Measurements from ENCODE around the gene LAYN.

LAYN gene

DNA sequence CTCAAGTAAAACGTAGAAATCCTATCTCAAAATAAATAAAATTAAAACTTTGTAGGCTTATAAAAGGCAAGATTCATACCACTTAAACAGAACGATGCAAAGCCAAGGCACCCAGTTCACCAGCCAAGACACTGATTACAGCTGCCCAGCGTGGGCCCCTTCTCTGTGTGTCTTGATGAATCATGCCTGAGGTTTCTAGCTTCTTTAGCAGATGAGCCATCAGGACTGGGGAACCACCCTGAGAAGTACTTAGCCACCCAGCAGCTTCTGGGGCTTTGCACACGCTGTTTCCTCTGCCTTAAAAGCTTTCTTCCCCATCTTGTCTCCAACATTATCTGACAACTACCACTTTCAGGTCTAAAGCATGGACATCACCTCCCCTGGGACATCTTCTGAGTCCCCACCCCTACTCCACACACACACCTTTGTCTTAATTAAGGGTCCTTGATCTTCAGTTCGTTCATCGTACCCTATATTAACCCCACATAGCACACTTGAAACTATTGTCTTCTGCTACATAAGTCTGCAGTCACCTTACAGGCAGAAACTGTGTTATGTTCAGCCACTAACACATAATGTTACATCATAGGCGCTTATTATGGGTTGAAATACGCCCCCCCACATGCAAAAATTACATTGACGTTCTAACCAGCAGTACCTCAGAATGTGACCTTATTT, 8.7 kb upstream of the LAYN start:
- Histone ChIP-seq H4K8ac (ENCODE audit: low read depth, low read length) (no peak overlapping the region), H3K4me1 (ENCODE audit: control insufficient read depth, low read depth, low read length) (no peaks in the 10 kb centered on the region), H3K27ac (ENCODE audit: low read depth, low read length) (no peak overlapping the region), H3K9ac (ENCODE audit: low read length) (no peak overlapping the region), H3K79me2 (ENCODE audit: control insufficient read depth, insufficient read depth, low read length) (no peaks in the 10 kb centered on the region), H3K56ac (ENCODE audit: low read length) (no peak overlapping the region), H2BK15ac (replicated peaks; ENCODE audit: low read depth) (no peak overlapping the region), H3K79me1 (ENCODE audit: low read length) (no peaks in the 10 kb centered on the region), H3K23ac (ENCODE audit: low read length) (no peak overlapping the region), H3K36me3 (ENCODE audit: control insufficient read depth, insufficient read depth, low read length) (no peaks in the 10 kb centered on the region), H3K18ac (ENCODE audit: low read length) (no peak overlapping the region), H3K27me3 (ENCODE audit: insufficient read depth, low read length, poor library complexity) (no peaks in the 10 kb centered on the region), H2AK5ac (ENCODE audit: low read length) (no peak overlapping the region), H3K4ac (ENCODE audit: low read depth, low read length) (no peak overlapping the region), H3K4me2 (ENCODE audit: low read length) (no peak overlapping the region), H3K4me3 (ENCODE audit: low read length) (no peak overlapping the region), H2BK5ac (ENCODE audit: low read length) (no peak overlapping the region), H2BK120ac (ENCODE audit: low read depth, low read length) (no peak overlapping the region), H4K5ac (ENCODE audit: low read length) (no peak overlapping the region)
- WGBS (ENCODE audit: extremely low coverage, insufficient coverage, low lambda C conversion rate), result no CpG with 5 or more reads among the region's 9 CpGs
- DNase-seq, result peak; percentile 57

- Histone ChIP-seq H2BK5ac (ENCODE audit: low read length) (no peak overlapping the region), H3K9ac (ENCODE audit: low read length) (no peak overlapping the region), H4K8ac (ENCODE audit: low read depth, low read length) (no peak overlapping the region), H2AK5ac (ENCODE audit: low read length) (no peak overlapping the region), H2BK15ac (replicated peaks; ENCODE audit: low read depth) (no peak overlapping the region), H3K4me2 (ENCODE audit: low read length) (no peak overlapping the region), H3K27ac (ENCODE audit: low read depth, low read length) (no peak overlapping the region), H2BK120ac (ENCODE audit: low read depth, low read length) (no peak overlapping the region), H3K4me3 (ENCODE audit: low read length) (no peak overlapping the region), H3K79me2 (ENCODE audit: control insufficient read depth, insufficient read depth, low read length) (no peaks in the 10 kb centered on the region), H4K5ac (ENCODE audit: low read length) (no peak overlapping the region), H3K4me1 (ENCODE audit: control insufficient read depth, low read depth, low read length) (no peaks in the 10 kb centered on the region), H3K36me3 (ENCODE audit: control insufficient read depth, insufficient read depth, low read length) (no peaks in the 10 kb centered on the region), H3K56ac (ENCODE audit: low read length) (no peak overlapping the region), H3K79me1 (ENCODE audit: low read length) (no peaks in the 10 kb centered on the region), H3K18ac (ENCODE audit: low read length) (no peak overlapping the region), H3K27me3 (ENCODE audit: insufficient read depth, low read length, poor library complexity) (no peaks in the 10 kb centered on the region), H3K23ac (ENCODE audit: low read length) (no peak overlapping the region), H3K4ac (ENCODE audit: low read depth, low read length) (no peak overlapping the region)
- no peak for DNase-seq
- no CpG with 5 or more reads among the region's 5 CpGs for WGBS (ENCODE audit: extremely low coverage, insufficient coverage, low lambda C conversion rate)
Observed at GRCh38 chr11:111532365-111532709, 8.2 kb upstream of the LAYN start.

- Histone ChIP-seq H3K18ac (ENCODE audit: low read length) (no peak overlapping the region), H3K27ac (ENCODE audit: low read depth, low read length) (no peak overlapping the region), H3K23ac (ENCODE audit: low read length) (no peak overlapping the region), H4K8ac (ENCODE audit: low read depth, low read length) (no peak overlapping the region), H3K27me3 (ENCODE audit: insufficient read depth, low read length, poor library complexity) (no peaks in the 10 kb centered on the region), H4K5ac (ENCODE audit: low read length) (no peak overlapping the region), H3K4me3 (ENCODE audit: low read length) (no peak overlapping the region), H3K56ac (ENCODE audit: low read length) (no peak overlapping the region), H2BK5ac (ENCODE audit: low read length) (no peak overlapping the region), H3K36me3 (ENCODE audit: control insufficient read depth, insufficient read depth, low read length) (no peaks in the 10 kb centered on the region), H3K79me2 (ENCODE audit: control insufficient read depth, insufficient read depth, low read length) (no peaks in the 10 kb centered on the region), H2BK120ac (ENCODE audit: low read depth, low read length) (no peak overlapping the region), H3K4me1 (ENCODE audit: control insufficient read depth, low read depth, low read length) (no peaks in the 10 kb centered on the region), H3K4ac (ENCODE audit: low read depth, low read length) (no peak overlapping the region), H2BK15ac (replicated peaks; ENCODE audit: low read depth) (no peak overlapping the region), H3K4me2 (ENCODE audit: low read length) (no peak overlapping the region), H3K79me1 (ENCODE audit: low read length) (no peaks in the 10 kb centered on the region), H2AK5ac (ENCODE audit: low read length) (no peak overlapping the region), H3K9ac (ENCODE audit: low read length) (no peak overlapping the region)
- WGBS (ENCODE audit: extremely low coverage, insufficient coverage, low lambda C conversion rate), result no CpG with 5 or more reads among the region's 6 CpGs
- no peak for DNase-seq
Observed at GRCh38 chr11:111535281-111535680, 5.2 kb upstream of the LAYN start.

- Histone ChIP-seq H4K8ac (ENCODE audit: low read depth, low read length) (no peak overlapping the region), H2BK120ac (ENCODE audit: low read depth, low read length) (no peak overlapping the region), H4K5ac (ENCODE audit: low read length) (no peak overlapping the region), H3K4ac (ENCODE audit: low read depth, low read length) (no peak overlapping the region), H3K79me2 (ENCODE audit: control insufficient read depth, insufficient read depth, low read length) (no peaks in the 10 kb centered on the region), H3K79me1 (ENCODE audit: low read length) (no peaks in the 10 kb centered on the region), H3K23ac (ENCODE audit: low read length) (no peak overlapping the region), H3K36me3 (ENCODE audit: control insufficient read depth, insufficient read depth, low read length) (no peaks in the 10 kb centered on the region), H3K18ac (ENCODE audit: low read length) (no peak overlapping the region), H3K9ac (ENCODE audit: low read length) (no peak overlapping the region), H3K4me3 (ENCODE audit: low read length) (no peak overlapping the region), H2BK15ac (replicated peaks; ENCODE audit: low read depth) (no peak overlapping the region), H3K27me3 (ENCODE audit: insufficient read depth, low read length, poor library complexity) (no peaks in the 10 kb centered on the region), H3K4me2 (ENCODE audit: low read length) (no peak overlapping the region), H2BK5ac (ENCODE audit: low read length) (no peak overlapping the region), H3K4me1 (ENCODE audit: control insufficient read depth, low read depth, low read length) (no peaks in the 10 kb centered on the region), H3K27ac (ENCODE audit: low read depth, low read length) (no peak overlapping the region), H3K56ac (ENCODE audit: low read length) (no peak overlapping the region), H2AK5ac (ENCODE audit: low read length) (no peak overlapping the region)
- WGBS (ENCODE audit: extremely low coverage, insufficient coverage, low lambda C conversion rate), result no CpG with 5 or more reads among the region's 3 CpGs
- DNase-seq, result no peak
Observed at GRCh38 chr11:111537336-111537860, 3.1 kb upstream of the LAYN start.

- Histone ChIP-seq H3K4me2 (ENCODE audit: low read length) (no peak overlapping the region), H3K4ac (ENCODE audit: low read depth, low read length) (no peak overlapping the region), H2BK15ac (replicated peaks; ENCODE audit: low read depth) (no peak overlapping the region), H3K23ac (ENCODE audit: low read length) (no peak overlapping the region), H3K18ac (ENCODE audit: low read length) (no peak overlapping the region), H3K79me2 (ENCODE audit: control insufficient read depth, insufficient read depth, low read length) (no peaks in the 10 kb centered on the region), H2AK5ac (ENCODE audit: low read length) (no peak overlapping the region), H3K27me3 (ENCODE audit: insufficient read depth, low read length, poor library complexity) (peaks cover 1% of the 10 kb centered on the region), H4K8ac (ENCODE audit: low read depth, low read length) (no peak overlapping the region), H2BK5ac (ENCODE audit: low read length) (no peak overlapping the region), H3K27ac (ENCODE audit: low read depth, low read length) (no peak overlapping the region), H3K36me3 (ENCODE audit: control insufficient read depth, insufficient read depth, low read length) (no peaks in the 10 kb centered on the region), H3K56ac (ENCODE audit: low read length) (no peak overlapping the region), H3K9ac (ENCODE audit: low read length) (no peak overlapping the region), H3K79me1 (ENCODE audit: low read length) (no peaks in the 10 kb centered on the region), H4K5ac (ENCODE audit: low read length) (no peak overlapping the region), H3K4me3 (ENCODE audit: low read length) (no peak overlapping the region), H3K4me1 (ENCODE audit: control insufficient read depth, low read depth, low read length) (no peaks in the 10 kb centered on the region), H2BK120ac (ENCODE audit: low read depth, low read length) (no peak overlapping the region)
- no CpG with 5 or more reads among the region's 1 CpG for WGBS (ENCODE audit: extremely low coverage, insufficient coverage, low lambda C conversion rate)
- DNase-seq, result no peak
Observed at GRCh38 chr11:111538407-111539114, 2.0 kb upstream of the LAYN start.

Data from mesendoderm (in vitro differentiated cells).